COLO829 (cell line): Measurements from ENCODE around the gene KRTAP10-2.

ENCODE experiments used
- DNase-seq: peaks from one replicate; pipeline ENCODE4 v3.0.0; 2012; ENCODE audit warnings: low spot score

KRTAP10-2 gene

DNA sequence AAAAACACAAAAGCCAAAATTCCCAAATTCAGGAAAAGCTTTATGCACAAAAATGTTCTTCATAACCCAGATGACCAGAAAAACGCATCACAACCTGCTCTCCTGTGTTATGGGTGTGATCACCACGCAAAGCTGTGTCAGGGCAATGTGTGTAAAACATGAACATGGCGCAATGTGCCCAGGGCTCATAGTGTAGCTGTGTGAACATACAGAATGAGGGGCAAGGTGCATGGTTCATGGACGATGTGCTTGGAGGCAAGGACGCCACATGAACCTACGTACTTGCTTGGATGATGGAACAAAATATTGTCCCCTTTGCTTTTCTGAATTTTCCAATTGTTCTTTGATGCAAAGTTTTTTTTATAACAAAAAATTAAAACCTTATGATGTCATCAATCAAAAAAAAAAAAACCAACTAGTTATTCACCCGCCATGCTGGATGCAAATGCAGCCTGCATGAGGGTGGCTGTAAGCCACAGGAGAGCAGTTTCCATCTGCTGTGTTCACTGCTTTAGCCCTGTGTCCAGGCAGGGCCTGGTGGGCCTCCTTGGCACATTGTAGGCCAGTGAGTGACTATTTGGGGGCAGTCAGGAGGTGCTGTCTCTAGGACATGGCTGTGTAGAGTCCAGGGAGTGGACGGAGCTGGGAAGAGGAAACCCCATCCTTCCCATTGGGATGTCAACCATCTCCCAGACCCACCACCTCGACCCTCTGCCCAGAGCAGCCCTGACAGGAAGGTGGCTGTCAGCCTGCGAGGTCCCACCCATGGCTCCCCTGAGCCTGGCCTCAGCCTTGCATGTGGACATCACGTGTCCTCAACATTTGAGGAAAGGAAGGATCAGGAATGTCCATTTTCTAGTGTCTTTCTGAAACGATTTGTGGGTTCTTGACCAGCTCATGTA lies 25.0 kb downstream of the KRTAP10-2 start:
- DNase-seq, result no peak

DNA sequence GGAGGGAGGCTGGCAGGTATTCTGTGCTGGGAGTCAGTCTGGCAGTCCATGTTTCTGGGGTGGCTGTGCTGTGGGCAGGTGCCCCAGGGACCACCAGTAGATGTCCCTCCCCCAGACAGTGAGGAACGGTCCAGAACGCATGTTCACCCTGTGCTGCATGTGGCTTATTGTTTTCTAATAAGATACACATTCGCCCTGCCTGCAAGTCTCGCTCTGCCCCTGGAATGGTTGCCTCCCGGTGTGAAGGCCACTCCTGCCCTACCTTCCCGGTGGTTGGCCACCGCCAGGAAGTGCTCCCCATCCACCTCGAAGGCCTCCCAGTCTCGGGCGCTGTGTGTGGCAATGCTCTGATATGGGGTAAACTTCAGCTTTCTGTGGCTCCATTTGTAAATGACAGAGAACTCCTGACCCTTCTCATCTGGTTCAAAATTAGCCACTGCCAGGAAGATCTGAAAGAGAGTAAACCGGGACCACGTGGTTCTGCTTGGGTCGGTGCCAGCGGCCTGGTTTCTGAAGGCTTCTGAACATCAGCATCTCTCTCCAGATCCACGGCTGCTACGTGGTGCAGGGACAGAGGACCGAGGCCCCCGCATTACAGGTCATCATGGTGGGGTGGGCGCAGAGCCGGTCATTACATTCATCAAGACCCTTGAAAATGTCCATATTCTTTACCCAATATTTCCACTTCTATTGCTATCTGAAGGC lies 25.8 kb downstream of the KRTAP10-2 start:
- DNase-seq, result no peak

DNA sequence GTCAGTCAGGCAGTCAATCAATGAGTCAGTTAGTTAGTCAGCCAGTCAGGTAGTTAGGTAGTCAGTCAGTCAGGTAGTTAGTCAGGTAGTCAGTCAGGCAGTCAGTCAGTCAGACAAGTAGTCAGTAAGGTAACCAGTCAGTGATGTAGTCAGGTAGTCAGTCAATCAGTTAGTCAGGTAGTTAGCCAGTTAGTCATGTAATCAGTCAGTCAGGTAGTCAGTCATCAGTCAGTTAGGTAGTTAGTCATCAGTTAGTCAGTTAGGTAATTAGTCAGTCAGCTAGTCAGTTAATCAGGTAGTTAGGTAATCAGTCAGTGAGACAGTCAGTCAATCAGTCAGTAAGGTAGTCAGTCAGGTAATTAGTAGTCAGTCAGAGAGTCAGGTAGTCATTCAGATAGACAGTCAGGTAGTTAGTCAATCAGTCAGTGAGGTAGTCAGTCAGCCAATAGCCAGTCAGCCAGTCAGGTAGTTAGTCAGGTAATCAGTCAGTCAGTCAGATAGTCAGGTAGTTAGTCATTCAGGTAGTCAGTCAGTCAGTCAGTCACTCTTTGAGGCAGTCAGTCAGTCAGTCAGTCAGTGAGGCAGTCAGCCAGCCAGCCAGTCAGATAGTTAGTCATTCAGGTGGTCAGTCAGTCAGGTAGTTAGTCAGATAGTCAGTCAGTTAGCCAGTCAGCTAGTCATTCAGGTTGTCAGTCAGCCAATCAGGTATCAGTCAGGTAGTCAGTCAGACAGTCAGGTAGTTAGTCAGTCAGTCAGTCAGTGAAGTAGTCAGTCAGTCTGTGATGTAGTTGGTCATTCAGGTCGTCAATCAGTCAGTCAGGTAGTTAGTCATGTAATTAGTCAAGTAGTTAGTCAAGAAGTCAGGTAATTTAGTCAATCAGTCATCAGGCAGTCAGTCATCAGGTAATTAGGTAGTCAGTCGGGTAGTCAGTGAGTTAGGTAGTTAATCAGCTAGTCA lies 26.6 kb downstream of the KRTAP10-2 start:
- no peak for DNase-seq

DNA sequence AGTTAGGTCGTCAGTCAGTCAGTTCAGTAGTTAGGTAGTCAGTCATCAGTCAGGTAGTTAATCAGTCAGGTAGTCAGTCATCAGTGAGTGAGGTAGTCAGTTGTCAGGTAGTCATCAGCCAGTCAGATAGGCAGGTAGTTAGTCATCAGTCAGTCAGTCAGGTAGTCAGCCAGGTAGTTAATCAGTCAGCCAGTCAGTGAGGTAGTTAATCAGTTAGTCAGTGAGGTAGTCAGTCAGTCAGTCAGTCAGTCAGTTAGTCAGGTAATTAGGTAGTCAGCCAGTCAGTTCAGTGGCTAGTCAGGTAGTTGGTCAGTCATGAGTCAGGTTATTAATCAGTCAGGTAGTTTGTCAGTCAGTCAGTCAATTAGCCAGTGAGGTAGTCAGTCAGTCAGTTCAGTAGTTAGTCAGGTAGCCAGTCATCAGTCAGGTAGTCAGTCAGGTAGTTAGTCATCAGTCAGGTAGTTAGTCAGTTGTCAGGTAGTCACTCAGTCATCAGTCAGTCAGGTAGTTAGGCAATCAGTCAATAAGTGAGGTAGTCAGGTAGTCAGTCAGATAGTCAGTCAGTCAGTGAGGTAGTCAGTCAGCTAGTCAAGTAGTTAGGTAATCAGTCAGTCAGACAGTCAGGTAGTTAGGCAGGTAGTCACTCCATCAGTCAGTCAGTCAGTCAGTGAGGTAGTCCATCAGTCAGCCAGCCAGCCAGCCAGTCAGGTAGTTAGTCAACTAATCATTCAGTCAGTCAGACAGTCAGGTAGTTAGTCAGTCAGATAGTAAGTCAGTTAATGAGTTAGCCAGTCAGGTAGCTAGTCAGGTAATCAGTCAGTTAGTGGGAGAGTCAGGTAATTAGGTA lies 27.5 kb downstream of the KRTAP10-2 start:
- DNase-seq, result no peak

DNA sequence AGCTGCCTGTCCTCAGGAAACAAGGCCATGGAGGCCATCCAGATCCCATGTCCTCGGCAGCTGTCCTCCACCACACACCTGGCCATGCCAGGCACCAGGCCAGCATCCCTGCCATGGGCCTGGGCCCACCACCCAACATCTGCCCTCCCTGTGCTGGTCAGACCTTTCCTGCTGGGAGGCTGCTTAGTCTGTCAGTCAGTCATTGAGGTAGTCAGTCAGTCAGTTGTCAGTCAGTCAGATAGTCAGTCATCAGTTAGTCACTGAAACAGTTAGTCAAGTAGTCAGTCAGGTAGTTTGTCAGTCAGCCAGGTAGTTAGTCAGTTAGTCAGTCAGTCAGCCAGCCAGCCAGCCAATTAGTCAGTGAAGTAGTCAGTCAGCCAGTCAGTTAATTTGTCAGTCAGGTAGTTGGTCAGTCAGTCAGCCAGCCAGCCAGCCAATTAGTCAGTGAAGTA lies 28.5 kb downstream of the KRTAP10-2 start:
- DNase-seq, result no peak

DNA sequence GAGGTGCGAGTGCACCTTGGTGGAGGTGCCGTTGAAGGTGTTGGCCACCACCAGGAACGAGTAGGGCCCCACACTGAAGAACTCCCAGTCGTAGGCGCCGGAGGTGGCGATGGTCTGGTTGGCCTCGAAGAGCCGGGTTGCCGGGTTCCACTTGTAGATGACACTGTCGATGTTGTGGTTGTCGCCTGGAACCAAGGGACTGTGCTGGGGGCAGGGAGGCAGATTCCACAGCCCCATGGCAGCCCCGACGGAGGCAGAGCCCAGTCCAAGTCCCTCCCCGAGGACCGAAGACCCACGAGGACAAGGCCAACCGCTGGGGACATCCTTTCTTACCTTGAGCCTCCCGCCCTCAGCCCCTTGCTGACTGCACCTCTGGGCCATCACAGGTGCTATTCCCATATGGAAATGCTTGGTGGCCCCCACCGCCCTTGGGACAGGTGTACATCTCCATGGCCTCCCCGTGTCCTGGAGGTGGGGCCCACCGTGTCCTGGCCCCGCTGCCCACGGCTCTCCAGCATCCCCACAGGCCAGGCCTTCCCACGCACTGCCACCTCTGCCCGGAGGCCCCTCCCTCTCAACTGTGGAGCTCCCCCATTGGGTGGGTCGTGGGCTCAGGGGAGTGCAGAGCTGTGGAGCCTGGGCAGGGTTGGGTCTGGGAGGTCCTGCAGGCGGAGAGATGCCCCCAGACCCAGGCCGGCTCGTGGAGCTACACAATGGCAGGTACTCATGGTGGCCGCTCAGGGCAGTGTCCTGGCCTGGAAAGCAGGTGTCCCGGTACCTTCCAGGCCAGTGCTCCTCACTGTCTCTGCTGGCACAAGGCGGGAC lies 29.2 kb downstream of the KRTAP10-2 start:
- no peak for DNase-seq

DNA sequence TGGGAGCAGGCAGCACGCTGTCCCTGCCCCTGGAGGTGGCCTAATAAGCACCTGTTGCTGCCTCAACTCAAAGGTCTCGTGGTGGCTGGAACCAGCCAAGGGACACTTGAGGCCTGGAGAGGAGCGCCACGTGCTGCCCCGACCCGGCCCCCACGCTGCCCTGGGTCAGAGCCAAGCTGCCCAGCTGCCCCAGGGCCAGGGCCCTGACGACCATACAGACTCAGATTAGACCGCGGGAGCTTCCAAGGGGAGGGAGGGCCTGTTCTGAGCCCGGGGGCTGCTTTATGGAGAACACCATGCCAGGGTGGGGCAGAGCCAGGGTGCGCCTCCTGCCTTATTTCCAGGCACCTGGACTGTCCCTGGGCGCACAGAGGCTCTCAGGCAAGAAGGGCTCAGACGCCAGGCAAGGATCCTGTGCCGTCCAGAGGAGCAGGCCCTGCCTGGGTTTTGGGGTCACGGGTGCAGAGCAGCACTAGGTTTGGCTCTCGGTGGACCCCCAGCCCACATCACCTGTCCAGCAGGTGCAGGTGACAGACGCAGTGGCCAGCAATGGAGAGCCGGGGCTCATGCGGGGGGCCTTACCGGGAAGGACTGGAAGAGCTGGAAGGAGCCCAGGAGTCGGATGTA lies 29.9 kb downstream of the KRTAP10-2 start:
- DNase-seq, result no peak

DNA sequence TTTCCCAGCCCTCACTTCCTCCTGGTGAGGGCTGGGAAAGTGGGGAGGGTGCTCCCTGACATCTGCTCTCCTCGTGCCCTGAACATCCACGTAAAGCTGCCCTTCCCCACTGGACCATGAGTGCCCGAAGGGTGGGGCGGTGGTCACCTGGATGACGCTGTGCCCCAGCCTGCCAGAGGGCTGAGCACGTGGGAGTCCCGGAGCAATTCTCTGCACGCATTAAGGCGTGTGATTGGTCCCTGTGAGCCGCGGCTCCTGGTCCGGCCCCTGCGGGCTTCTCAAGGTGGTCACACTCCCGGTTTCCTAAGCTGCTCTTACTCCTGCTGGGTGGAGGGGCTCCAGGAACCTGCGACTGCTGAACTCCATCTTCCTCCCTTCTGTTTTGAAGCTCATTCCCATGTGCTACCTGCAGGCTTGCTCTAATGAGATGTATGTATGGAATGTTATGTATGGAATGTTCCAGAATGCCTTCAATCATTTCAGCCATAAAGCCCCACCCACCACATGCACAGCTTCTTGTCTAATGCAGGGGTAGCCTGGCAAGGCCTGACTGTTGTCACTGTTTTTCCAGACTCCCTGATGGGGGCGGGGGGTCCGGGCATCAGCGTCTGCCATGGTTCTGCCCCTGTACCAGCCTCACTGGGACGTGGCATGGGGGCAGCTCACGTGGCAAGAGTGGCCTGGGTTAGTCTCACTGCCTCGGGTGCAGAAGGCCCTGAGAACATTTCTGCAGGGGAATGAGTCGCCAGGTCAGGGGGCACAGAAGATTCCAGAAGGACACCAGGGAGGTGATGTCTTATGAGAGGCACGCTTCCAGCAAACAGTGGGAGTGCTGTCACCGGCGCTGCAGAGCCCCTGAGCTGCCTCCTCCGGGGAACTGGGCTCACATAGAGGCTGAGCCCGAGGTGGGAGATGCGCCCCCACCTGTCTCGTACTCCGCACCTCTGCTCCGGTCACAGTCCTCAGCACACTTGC lies 30.7 kb downstream of the KRTAP10-2 start:
- DNase-seq, result no peak

DNA sequence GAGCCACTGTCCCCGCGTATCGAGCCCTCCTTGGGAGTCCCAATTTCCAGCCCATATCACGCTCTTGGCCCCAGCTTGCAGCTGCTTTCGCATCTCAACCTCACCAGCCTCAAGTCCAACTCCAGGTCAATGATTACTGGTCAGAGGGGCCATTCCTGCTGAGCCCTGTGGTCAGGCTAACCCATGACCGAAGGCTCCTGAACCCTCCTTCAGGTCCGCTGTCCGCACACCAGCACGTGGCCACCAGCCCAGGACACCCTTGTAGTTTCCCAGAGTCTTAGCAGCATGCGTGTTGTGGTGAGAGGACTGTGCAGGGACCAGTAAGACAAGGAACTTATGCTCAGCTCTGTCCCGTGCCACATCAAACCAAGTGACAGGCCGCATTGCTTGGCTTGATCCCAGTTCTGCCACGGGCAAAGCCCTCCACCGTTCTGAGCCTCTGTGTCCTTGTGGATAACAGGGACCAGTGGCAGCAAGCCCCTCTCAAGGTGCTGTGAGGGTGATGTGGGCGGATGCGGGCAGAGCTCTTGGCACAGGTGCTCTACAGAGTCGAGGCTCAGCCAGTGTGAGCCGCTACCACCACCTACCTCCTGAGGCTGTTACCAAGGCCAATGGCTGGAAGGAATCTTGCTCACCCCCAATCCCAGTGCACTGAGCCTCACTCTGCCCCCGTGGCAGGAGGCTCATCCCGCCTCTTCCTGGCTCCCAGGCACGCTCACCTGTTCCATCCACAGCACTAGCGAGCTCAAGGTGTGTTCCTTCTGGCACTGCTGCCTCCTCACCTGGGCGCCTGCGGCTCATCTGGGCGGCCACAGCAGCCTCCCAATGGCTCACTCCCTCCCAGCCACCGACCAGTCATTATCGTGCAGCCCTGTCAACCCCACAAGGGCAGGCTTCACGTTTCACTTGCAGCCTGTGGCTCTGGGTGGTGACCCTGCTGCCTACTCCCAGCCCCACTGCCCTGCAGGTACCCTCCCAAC lies 31.7 kb downstream of the KRTAP10-2 start:
- no peak for DNase-seq

DNA sequence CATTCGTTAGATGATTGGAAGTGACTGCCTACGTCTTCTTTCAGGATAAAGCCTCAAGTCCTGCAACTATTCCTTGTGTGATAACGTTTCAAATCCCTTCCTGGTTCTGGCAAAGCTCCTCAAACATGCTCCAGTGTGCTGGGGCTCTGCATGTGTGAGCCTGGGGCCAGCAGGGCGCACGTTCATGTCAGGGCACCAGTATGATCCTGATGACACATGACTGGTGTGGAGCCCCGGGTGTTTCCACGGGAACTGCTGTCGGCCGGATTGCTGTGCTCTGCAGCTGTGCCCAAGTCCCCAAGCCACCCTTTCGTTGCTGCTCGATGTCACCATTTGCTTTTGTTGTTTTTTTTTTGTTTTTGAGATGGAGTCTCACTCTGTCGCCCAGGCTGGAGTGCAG lies 32.6 kb downstream of the KRTAP10-2 start:
- DNase-seq, result no peak

DNA sequence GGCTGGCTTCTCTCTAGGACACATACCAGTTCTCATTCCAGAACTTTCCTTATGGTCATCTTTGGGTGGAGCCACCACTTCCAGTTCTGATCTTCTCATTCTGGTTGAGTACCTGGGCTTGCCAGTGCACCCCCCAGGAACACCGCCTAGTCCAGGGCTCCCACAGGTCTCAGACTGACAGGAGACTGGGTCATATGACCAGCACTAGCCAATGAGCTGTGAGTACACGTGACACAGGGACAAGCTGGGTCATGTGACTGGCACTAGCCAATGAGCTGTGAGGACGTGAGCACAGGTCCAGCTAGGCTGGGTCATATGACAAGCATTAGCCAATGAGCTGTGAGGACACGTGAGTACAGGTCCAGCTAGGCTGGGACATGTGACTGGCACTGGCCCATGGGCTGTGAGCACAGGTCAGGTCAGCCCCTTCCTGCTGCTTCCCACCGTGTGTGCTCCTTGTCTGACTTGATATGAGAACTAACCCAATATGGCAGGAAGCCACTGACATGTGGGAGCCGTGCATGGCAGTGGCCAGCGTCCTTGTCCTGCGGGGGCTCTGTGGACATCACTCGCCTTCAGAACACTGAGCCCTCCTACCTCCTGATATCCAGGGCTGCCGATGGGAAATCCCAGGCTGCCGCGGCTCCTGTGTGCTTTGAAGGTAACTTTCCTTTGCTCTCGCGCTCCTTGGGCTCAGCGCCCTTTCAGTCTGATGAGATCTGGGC lies 34.0 kb downstream of the KRTAP10-2 start:
- DNase-seq, result peak; percentile 74

DNA sequence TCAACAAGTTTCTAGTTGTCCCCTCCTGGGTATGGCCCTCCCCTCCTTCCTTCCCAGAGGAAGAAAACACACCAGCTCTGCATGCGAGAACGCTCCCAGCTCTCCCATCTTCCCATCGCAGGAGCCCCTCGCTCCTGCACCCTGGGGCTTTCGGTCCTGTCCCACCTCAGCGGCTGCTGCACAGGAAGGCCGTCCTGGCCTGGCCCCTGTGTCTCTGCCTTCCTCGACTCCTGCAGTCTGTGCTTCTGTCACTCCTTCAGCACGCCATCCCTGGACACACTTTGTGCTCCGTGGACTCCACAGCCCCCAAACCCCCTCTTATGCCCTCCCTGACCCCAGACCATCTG lies 34.5 kb downstream of the KRTAP10-2 start:
- DNase-seq, result no peak

DNA sequence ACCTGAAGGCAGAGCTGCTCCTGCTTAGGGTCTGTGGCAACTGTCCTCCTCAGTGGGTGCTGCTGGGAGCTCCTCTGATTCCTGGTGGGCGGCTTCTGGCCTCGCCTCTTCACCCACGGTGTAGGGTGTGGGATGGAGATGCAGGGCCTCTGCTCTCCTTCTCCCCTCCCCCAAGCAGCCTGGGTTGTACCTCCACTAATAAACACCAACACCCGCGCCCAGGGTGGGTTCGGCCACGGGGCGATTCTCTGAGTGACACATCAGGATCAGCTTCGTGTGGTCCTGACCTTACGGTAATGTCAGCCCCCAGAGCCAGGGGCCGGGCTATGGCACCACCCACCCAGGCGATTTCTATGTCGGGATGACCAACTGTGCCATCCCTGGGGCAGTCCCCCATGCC lies 35.0 kb downstream of the KRTAP10-2 start:
- DNase-seq, result no peak

DNA sequence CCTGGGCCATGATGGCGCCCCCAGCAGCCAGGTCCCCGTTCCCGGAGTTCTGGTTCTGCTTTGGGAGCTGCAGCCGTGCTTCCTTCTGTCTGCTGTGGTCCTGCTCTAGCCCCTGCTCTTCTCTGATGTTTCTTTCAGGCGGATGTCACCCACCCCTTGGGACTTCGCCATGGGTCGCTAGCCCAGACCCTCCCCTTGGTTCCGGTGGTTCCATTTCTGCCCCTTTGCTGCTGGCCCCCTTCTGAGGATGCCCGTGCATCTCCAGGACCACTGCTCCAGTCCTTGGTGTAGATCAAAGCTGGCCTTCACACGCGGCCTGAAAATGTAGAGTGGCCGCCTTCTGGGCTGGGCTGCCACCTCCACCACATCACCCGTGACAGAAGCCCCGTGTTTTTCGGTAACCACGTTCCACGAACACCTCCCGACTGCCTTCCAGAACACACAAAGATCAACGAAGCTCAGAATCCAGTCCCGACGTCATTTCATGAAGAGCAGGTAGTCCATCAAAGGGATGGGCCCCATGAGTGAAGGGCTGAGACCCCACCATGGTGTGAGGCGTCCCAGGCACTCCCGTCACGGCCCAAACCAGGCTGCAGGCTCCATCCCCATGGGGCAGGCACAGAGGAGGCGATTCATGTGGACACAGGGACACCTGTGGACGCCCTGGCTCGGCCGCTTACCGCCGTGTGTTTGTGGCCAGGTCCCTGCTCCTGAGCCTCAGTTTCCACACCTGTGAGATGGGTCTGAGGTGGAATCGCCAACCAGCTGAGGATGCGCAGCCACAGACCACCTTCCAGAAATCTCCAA lies 35.7 kb downstream of the KRTAP10-2 start:
- DNase-seq, result no peak

DNA sequence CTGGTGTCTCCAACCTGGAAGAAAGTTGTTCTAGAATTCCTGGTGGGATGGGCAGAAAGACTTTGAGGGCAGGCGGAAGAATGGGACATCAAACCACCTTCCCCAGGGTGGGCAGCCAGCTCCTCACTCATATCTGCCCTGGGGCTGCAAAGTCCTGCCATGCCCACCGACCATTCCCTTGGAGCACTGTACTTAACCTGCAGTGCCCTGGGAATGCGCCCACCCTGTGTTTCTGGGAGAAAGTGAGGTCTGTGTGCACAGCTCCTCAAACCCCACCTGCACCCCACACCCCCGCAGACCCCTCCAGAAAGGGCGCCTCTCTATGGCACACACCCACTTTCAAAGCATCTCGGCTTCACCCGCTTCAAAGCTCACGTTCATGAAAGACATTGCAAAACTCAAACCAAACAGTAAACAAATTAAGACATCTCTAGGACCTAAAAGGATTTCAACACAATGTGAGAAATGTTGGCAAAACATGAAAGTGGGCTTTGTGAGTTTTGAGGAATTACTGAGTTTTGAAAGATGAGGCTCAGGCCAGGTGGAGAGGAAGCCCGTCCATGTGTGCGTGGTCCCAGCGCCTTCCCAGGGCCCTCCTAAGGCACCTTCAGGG lies 36.5 kb downstream of the KRTAP10-2 start:
- DNase-seq, result no peak

DNA sequence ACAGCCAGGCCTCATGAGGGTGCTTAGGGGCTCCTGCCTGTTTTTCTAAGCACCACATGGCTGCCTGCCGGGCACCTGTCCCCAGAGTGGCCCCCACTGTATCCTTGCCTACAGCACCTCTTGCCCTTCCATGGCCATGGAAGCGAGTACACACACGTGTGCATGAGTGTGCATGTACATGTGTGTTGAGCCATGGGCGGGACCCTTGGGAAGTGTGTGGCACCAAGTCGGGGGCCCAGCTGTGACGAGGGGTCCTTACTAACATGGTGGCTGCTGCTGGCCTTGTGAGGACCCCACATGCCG lies 37.1 kb downstream of the KRTAP10-2 start:
- no peak for DNase-seq
